ENCODE measurements around the gene FAM13A.

DNA sequence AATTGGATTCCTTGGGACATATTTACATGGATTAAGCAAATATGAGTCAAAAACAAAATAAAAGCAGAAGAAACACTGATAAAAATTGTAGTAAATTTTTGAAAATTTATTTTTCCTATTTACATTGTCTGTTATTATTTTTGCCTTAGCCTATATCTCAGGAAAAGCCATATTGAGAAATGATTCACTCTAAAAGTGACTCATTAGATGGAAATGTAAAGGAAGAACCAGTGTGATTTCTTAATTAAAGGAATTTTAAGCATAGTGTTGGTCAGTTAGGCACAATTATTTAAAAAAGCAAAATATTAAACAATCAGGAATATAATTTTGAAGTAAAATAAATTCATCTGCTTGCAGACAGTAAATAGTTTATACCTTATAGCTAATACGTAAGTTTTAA lies 191.9 kb downstream of the FAM13A start:
- TF ChIP-seq FOXM1 (IDR thresholded peaks at IDR 0.05; ENCODE audit: borderline replicate concordance) (no peak), FOXA1 (IDR thresholded peaks at IDR 0.05) (no peak), TARDBP (IDR thresholded peaks at IDR 0.05) (no peak), SP1 (IDR thresholded peaks at IDR 0.05) (no peak), CTBP1 (IDR thresholded peaks at IDR 0.05; ENCODE audit: borderline replicate concordance) (no peak), FOXK2 (IDR thresholded peaks at IDR 0.05) (no peak), L3MBTL2 (conservative IDR thresholded peaks at IDR 0.05) (no peak), HDGF (IDR thresholded peaks at IDR 0.05; ENCODE audit: borderline replicate concordance) (no peak)
- TF ChIP-seq, protein P1, sequence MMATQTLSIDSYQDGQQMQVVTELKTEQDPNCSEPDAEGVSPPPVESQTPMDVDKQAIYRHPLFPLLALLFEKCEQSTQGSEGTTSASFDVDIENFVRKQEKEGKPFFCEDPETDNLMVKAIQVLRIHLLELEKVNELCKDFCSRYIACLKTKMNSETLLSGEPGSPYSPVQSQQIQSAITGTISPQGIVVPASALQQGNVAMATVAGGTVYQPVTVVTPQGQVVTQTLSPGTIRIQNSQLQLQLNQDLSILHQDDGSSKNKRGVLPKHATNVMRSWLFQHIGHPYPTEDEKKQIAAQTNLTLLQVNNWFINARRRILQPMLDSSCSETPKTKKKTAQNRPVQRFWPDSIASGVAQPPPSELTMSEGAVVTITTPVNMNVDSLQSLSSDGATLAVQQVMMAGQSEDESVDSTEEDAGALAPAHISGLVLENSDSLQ (IDR thresholded peaks at IDR 0.05): no peak

Data from HEK293T (cell line).